WTC11 (cell line): ENCODE measurements around the gene TPM4. TPM values are rescaled to one million over a fixed set of nuclear protein-coding genes. Genes with fewer than 3 reads are reported as not detected.

Experiments
- ATAC-seq: fragments of 200-7000 bp; cut with Tn5 transposase; 2 replicates; pipeline ENCODE4 v1.10.0; 2021; ENCODE audit warnings: mild to moderate bottlenecking, moderate library complexity
- CTCF ChIA-PET: fragments of 300-600 bp; sonication (Branson Sonifier 250); formaldehyde crosslinking; loops from one replicate; lab custom pipeline; 2021; ENCODE audit warnings: antibody characterized with exemption; lab: Charles Lee
- POLR2A ChIA-PET: fragments of 350-600 bp; sonication (Branson Sonifier 250); formaldehyde crosslinking; loops from one replicate; lab custom pipeline; 2021; ENCODE audit warnings: antibody characterized with exemption; lab: Charles Lee
- DNase-seq: peaks from one replicate; pipeline ENCODE4 v3.0.0; 2021; ENCODE audit warnings: low spot score
- H3K27ac Mint-ChIP-seq: 2 replicates; pipeline ENCODE4 v1.8.0; 2021; ENCODE audit warnings: mixed read lengths
- H3K27me3 Mint-ChIP-seq: 2 replicates; pipeline ENCODE4 v1.8.0; 2021; ENCODE audit warnings: low read depth, mild to moderate bottlenecking, moderate library complexity, mixed read lengths
- H3K36me3 Mint-ChIP-seq: 2 replicates; pipeline ENCODE4 v1.8.0; 2021; ENCODE audit warnings: mixed read lengths
- H3K4me1 Mint-ChIP-seq: 2 replicates; pipeline ENCODE4 v1.8.0; 2022; ENCODE audit warnings: mixed read lengths
- H3K4me3 Mint-ChIP-seq: 2 replicates; pipeline ENCODE4 v1.8.0; 2021; ENCODE audit warnings: mild to moderate bottlenecking, moderate library complexity, mixed read lengths
- H3K9me3 Mint-ChIP-seq: 2 replicates; pipeline ENCODE4 v1.8.0; 2021; ENCODE audit warnings: mixed read lengths
- CREM ChIP-seq: sonication (generic); formaldehyde crosslinking; IDR thresholded peaks from 2 replicates; pipeline ENCODE4 v1.8.1; 2022; ENCODE audit warnings: mild to moderate bottlenecking, missing genetic modification reagents, moderate library complexity
- ESRRA ChIP-seq: sonication (generic); formaldehyde crosslinking; IDR thresholded peaks from 2 replicates; pipeline ENCODE4 v1.8.1; 2022; ENCODE audit warnings: mild to moderate bottlenecking, missing genetic modification reagents, borderline replicate concordance
- FOXJ3 ChIP-seq: sonication (generic); formaldehyde crosslinking; IDR thresholded peaks from 2 replicates; pipeline ENCODE4 v1.9.0; 2021; ENCODE audit warnings: missing genetic modification reagents, mild to moderate bottlenecking, borderline replicate concordance
- FOXK1 ChIP-seq: sonication (generic); formaldehyde crosslinking; IDR thresholded peaks from 2 replicates; pipeline ENCODE4 v1.8.0; 2022; ENCODE audit warnings: mild to moderate bottlenecking, moderate library complexity, missing genetic modification reagents
- GRHL2 ChIP-seq: fragments of 250-450 bp; sonication (Bioruptor Pico); IDR thresholded peaks from 2 replicates; pipeline ENCODE4 v1.8.0; 2022; ENCODE audit warnings: mild to moderate bottlenecking, moderate library complexity; ENCODE audit not compliant: insufficient replicate concordance, severe bottlenecking
- JUN ChIP-seq: sonication (generic); formaldehyde crosslinking; IDR thresholded peaks from 2 replicates; pipeline ENCODE4 v1.8.0; 2023; ENCODE audit warnings: mild to moderate bottlenecking, missing genetic modification reagents
- ZNF121 ChIP-seq: sonication (generic); formaldehyde crosslinking; IDR thresholded peaks from 2 replicates; pipeline ENCODE4 v1.8.0; 2023; ENCODE audit warnings: missing genetic modification reagents
- ZNF263 ChIP-seq: sonication (generic); formaldehyde crosslinking; IDR thresholded peaks from 2 replicates; pipeline ENCODE4 v1.8.1; 2022; ENCODE audit warnings: low read depth, mild to moderate bottlenecking, moderate library complexity, missing genetic modification reagents
- ZNF317 ChIP-seq: sonication (generic); formaldehyde crosslinking; IDR thresholded peaks from 2 replicates; pipeline ENCODE4 v1.8.1; 2023; ENCODE audit warnings: low read depth, mild to moderate bottlenecking, moderate library complexity, missing genetic modification reagents, borderline replicate concordance
- ZNF671 ChIP-seq: fragments of 250-450 bp; sonication (Bioruptor Pico); IDR thresholded peaks from 2 replicates; pipeline ENCODE4 v1.8.0; 2021; ENCODE audit warnings: mild to moderate bottlenecking
- total RNA-seq: library from RNA; stranded (reverse); gene quantifications from 3 replicates; pipeline ENCODE4 v1.2.3, GENCODE V29; 2021
- TF ChIP-seq, protein P1 (sequence below): sonication (generic); formaldehyde crosslinking; IDR thresholded peaks from 2 replicates; pipeline ENCODE4 v1.8.1; 2022; ENCODE audit warnings: low read depth, missing genetic modification reagents, borderline replicate concordance
- TF ChIP-seq, protein P2 (sequence below): sonication (generic); formaldehyde crosslinking; IDR thresholded peaks from 2 replicates; pipeline ENCODE4 v1.8.0; 2022; ENCODE audit warnings: mild to moderate bottlenecking, missing genetic modification reagents
- TF ChIP-seq, protein P3 (sequence below): fragments of 250-450 bp; sonication (Bioruptor Pico); IDR thresholded peaks from 2 replicates; pipeline ENCODE4 v1.9.0; 2021; ENCODE audit warnings: mild to moderate bottlenecking
- TF ChIP-seq, protein P4 (sequence below): sonication (generic); formaldehyde crosslinking; IDR thresholded peaks from 2 replicates; pipeline ENCODE4 v1.8.1; 2023; ENCODE audit warnings: mild to moderate bottlenecking, missing genetic modification reagents, moderate library complexity
- TF ChIP-seq, protein P5 (sequence below): sonication (generic); formaldehyde crosslinking; IDR thresholded peaks from 2 replicates; pipeline ENCODE4 v1.8.1; 2023; ENCODE audit warnings: mild to moderate bottlenecking, missing genetic modification reagents, borderline replicate concordance
- TF ChIP-seq, protein P6 (sequence below): fragments of 250-450 bp; sonication (Bioruptor Pico); IDR thresholded peaks from 2 replicates; pipeline ENCODE4 v2.1.2; 2022; ENCODE audit warnings: mild to moderate bottlenecking, moderate library complexity

Gene TPM4
- total RNA-seq, 1 experiment from 2014 or later = 302 TPM

DNA sequence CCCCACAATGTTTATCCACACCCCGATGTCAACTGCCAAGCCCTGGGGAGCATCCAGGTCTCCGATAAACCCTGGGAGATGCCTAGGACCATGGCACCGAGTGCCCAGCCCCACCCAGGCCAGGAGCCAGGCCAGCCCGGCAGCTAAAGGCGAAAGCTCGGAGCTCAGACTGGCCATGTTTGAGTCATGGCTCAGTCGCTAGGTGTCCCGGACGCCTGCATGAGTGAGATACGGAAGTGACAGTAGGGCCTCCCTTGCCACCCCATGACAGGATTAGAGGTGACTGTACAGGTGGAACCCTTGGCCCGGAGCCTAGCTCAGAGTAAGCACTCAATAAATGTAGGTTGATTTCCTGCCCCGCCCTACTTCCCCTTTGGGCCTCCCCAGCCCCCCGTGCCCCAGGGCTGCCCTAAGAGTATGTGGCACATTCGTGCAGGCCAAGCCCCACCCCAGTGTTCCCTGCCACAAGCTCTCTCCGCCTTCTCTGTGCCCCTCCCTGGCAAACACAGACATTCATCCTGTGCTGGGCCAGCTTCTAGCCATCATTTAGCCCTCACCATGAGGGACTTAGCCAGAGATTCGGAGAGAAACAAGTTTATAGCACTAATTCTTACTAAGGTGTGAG lies 5.8 kb upstream of the TPM4 start:
- CTCF ChIA-PET = interaction anchor here (0.6 to 8.9 kb wide), 4 partner anchors 9 to 1493 kb away, joined by 3 to 100 read pairs (median 4); no protein-coding TSS in a partner anchor
- no peak for ATAC-seq
- Mint-ChIP-seq H3K27ac (no peak overlapping the region), H3K4me3 (no peak overlapping the region), H3K36me3 (no peaks in the 10 kb centered on the region)
- no peak for TF ChIP-seq GRHL2 (CRISPR knock-in tag)
- TF ChIP-seq ZNF671 = no peak
- TF ChIP-seq ZNF263 (CRISPR knock-in tag) = no peak
- no peak for TF ChIP-seq ZNF317 (CRISPR knock-in tag)
- TF ChIP-seq, protein P1, sequence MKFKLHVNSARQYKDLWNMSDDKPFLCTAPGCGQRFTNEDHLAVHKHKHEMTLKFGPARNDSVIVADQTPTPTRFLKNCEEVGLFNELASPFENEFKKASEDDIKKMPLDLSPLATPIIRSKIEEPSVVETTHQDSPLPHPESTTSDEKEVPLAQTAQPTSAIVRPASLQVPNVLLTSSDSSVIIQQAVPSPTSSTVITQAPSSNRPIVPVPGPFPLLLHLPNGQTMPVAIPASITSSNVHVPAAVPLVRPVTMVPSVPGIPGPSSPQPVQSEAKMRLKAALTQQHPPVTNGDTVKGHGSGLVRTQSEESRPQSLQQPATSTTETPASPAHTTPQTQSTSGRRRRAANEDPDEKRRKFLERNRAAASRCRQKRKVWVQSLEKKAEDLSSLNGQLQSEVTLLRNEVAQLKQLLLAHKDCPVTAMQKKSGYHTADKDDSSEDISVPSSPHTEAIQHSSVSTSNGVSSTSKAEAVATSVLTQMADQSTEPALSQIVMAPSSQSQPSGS (CRISPR knock-in tag) = no peak
- TF ChIP-seq JUN (CRISPR knock-in tag) = no peak
- TF ChIP-seq ZNF121 (CRISPR knock-in tag) = no peak
- TF ChIP-seq, protein P2, sequence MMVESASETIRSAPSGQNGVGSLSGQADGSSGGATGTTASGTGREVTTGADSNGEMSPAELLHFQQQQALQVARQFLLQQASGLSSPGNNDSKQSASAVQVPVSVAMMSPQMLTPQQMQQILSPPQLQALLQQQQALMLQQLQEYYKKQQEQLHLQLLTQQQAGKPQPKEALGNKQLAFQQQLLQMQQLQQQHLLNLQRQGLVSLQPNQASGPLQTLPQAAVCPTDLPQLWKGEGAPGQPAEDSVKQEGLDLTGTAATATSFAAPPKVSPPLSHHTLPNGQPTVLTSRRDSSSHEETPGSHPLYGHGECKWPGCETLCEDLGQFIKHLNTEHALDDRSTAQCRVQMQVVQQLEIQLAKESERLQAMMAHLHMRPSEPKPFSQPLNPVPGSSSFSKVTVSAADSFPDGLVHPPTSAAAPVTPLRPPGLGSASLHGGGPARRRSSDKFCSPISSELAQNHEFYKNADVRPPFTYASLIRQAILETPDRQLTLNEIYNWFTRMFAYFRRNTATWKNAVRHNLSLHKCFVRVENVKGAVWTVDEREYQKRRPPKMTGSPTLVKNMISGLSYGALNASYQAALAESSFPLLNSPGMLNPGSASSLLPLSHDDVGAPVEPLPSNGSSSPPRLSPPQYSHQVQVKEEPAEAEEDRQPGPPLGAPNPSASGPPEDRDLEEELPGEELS = no peak
- TF ChIP-seq, protein P3, sequence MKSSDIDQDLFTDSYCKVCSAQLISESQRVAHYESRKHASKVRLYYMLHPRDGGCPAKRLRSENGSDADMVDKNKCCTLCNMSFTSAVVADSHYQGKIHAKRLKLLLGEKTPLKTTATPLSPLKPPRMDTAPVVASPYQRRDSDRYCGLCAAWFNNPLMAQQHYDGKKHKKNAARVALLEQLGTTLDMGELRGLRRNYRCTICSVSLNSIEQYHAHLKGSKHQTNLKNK (CRISPR knock-in tag) = no peak
- TF ChIP-seq, protein P4, sequence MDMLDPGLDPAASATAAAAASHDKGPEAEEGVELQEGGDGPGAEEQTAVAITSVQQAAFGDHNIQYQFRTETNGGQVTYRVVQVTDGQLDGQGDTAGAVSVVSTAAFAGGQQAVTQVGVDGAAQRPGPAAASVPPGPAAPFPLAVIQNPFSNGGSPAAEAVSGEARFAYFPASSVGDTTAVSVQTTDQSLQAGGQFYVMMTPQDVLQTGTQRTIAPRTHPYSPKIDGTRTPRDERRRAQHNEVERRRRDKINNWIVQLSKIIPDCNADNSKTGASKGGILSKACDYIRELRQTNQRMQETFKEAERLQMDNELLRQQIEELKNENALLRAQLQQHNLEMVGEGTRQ (CRISPR knock-in tag) = no peak
- no peak for TF ChIP-seq FOXK1 (CRISPR knock-in tag)
- no peak for TF ChIP-seq ESRRA (CRISPR knock-in tag)
- TF ChIP-seq CREM (CRISPR knock-in tag) = no peak
- TF ChIP-seq, protein P5, sequence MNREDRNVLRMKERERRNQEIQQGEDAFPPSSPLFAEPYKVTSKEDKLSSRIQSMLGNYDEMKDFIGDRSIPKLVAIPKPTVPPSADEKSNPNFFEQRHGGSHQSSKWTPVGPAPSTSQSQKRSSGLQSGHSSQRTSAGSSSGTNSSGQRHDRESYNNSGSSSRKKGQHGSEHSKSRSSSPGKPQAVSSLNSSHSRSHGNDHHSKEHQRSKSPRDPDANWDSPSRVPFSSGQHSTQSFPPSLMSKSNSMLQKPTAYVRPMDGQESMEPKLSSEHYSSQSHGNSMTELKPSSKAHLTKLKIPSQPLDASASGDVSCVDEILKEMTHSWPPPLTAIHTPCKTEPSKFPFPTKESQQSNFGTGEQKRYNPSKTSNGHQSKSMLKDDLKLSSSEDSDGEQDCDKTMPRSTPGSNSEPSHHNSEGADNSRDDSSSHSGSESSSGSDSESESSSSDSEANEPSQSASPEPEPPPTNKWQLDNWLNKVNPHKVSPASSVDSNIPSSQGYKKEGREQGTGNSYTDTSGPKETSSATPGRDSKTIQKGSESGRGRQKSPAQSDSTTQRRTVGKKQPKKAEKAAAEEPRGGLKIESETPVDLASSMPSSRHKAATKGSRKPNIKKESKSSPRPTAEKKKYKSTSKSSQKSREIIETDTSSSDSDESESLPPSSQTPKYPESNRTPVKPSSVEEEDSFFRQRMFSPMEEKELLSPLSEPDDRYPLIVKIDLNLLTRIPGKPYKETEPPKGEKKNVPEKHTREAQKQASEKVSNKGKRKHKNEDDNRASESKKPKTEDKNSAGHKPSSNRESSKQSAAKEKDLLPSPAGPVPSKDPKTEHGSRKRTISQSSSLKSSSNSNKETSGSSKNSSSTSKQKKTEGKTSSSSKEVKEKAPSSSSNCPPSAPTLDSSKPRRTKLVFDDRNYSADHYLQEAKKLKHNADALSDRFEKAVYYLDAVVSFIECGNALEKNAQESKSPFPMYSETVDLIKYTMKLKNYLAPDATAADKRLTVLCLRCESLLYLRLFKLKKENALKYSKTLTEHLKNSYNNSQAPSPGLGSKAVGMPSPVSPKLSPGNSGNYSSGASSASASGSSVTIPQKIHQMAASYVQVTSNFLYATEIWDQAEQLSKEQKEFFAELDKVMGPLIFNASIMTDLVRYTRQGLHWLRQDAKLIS = no peak
- no peak for TF ChIP-seq FOXJ3 (CRISPR knock-in tag)
- TF ChIP-seq, protein P6, sequence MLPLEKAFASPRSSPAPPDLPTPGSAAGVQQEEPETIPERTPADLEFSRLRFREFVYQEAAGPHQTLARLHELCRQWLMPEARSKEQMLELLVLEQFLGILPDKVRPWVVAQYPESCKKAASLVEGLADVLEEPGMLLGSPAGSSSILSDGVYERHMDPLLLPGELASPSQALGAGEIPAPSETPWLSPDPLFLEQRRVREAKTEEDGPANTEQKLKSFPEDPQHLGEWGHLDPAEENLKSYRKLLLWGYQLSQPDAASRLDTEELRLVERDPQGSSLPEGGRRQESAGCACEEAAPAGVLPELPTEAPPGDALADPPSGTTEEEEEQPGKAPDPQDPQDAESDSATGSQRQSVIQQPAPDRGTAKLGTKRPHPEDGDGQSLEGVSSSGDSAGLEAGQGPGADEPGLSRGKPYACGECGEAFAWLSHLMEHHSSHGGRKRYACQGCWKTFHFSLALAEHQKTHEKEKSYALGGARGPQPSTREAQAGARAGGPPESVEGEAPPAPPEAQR (CRISPR knock-in tag) = no peak
- TF ChIP-seq, all 79 proteins: peak for 0
- Mint-ChIP-seq H3K9me3 (no peaks in the 10 kb centered on the region), H3K4me1 (peaks cover 29% of the 10 kb centered on the region), H3K27me3 (no peaks in the 10 kb centered on the region)
- DNase-seq = no peak
- POLR2A ChIA-PET = interaction anchor here (0.5 to 1.0 kb wide), 2 partner anchors 73 to 600 kb away, joined by 3 to 10 read pairs; partner anchors contain the start of gene HSH2D
